CD4-positive, CD25-positive, alpha-beta regulatory T cell (primary cell): ENCODE results near the gene PLCG2. TPM values are rescaled to one million over a fixed set of nuclear protein-coding genes. Genes with fewer than 3 reads are reported as not detected.

Experiments
- ATAC-seq, 2 donors: fragments of 150-1000 bp; cut with Tn5 transposase; one replicate each; pipeline ENCODE4 v1.10.0; 2021; ENCODE audit warnings: low read depth in 2 of 2, moderate number of reproducible peaks in 2 of 2, moderate library complexity in 1 of 2
- DNase-seq, 3 donors: peaks; one replicate each; pipeline versions ENCODE4 v3.0.0 to v3.0.0-alpha.2; 2012 to 2022; ENCODE audit warnings: mixed read lengths in 1 of 3
- H3K27ac ChIP-seq: one replicate; pipeline ENCODE4 v1.7.0; 2013; ENCODE audit warnings: mild to moderate bottlenecking, low read length; ENCODE audit not compliant: insufficient read depth, poor library complexity, severe bottlenecking
- H3K27me3 ChIP-seq: one replicate; pipeline ENCODE4 v1.7.0; 2013; ENCODE audit warnings: low read length; ENCODE audit not compliant: control insufficient read depth, insufficient read depth
- H3K36me3 ChIP-seq: one replicate; pipeline ENCODE4 v1.7.0; 2013; ENCODE audit warnings: mild to moderate bottlenecking, low read length, moderate library complexity; ENCODE audit not compliant: control insufficient read depth, insufficient read depth
- H3K4me1 ChIP-seq: 2 replicates; pipeline ENCODE4 v1.7.0; 2013; ENCODE audit warnings: mild to moderate bottlenecking, low read length; ENCODE audit not compliant: insufficient read depth, control insufficient read depth, poor library complexity, severe bottlenecking
- H3K4me3 ChIP-seq: one replicate; pipeline ENCODE4 v1.7.0; 2013; ENCODE audit warnings: low read depth, mild to moderate bottlenecking, low read length, moderate library complexity
- H3K9me3 ChIP-seq, 2 experiments: 1 replicate in 1 of 2; 2 replicates in 1 of 2; pipeline ENCODE4 v1.7.0; 2013; ENCODE audit warnings: low read length in 2 of 2, mild to moderate bottlenecking in 1 of 2, moderate library complexity in 1 of 2; ENCODE audit not compliant: control insufficient read depth in 2 of 2
- H3K27ac Mint-ChIP-seq, 3 donors: one replicate each; pipeline ENCODE4 v1.8.0; 2020 to 2022; ENCODE audit warnings: mild to moderate bottlenecking in 3 of 3, mixed read lengths in 3 of 3, moderate library complexity in 2 of 3
- H3K27me3 Mint-ChIP-seq: one replicate; pipeline ENCODE4 v1.8.0; 2022; ENCODE audit warnings: mild to moderate bottlenecking, mixed read lengths
- H3K36me3 Mint-ChIP-seq: one replicate; pipeline ENCODE4 v1.8.0; 2020; ENCODE audit warnings: mixed read lengths
- H3K4me1 Mint-ChIP-seq, 4 donors: one replicate each; pipeline ENCODE4 v1.8.0; 2020 to 2022; ENCODE audit warnings: mixed read lengths in 4 of 4, mild to moderate bottlenecking in 1 of 4
- H3K4me3 Mint-ChIP-seq, 4 donors: one replicate each; pipeline ENCODE4 v1.8.0; 2020 to 2022; ENCODE audit warnings: mild to moderate bottlenecking in 4 of 4, mixed read lengths in 4 of 4, moderate library complexity in 3 of 4
- H3K9me3 Mint-ChIP-seq, 7 donors: one replicate each; pipeline ENCODE4 v1.8.0; 2020 to 2022; ENCODE audit warnings: mixed read lengths in 7 of 7, mild to moderate bottlenecking in 3 of 7, moderate library complexity in 2 of 7
- polyA plus RNA-seq, 4 donors: library from polyadenylated mRNA; unstranded; fragments of 300-500 nt; fragmentation: Illumina TruSeq; gene quantifications; one replicate each; pipeline ENCODE4 v1.2.3, GENCODE V29; 2021
- total RNA-seq: library from RNA; stranded (reverse); gene quantifications from one replicate; pipeline ENCODE4 v1.2.3, GENCODE V29; 2022

The PLCG2 gene
- total and polyA plus RNA-seq, 5 donors from 2014 or later: 0.59 to 3.8 (median 1.3) TPM; not detected in 1

GRCh38 chr16:81841722-81842121, 62.6 kb downstream of the PLCG2 start:
- Histone ChIP-seq H3K27ac (no peak overlapping the region), H3K4me1 (no peaks in the 10 kb centered on the region), H3K36me3 (no peaks in the 10 kb centered on the region), H3K27me3 (no peaks in the 10 kb centered on the region), H3K4me3 (no peak overlapping the region), H3K9me3 (no peaks in the 10 kb centered on the region)
- DNase-seq (no peak), ATAC-seq (peak in 1 of 2 donors; percentile 13)
- H3K9me3 Mint-ChIP-seq: peaks cover 0 to under 1% (median 0%) of the 10 kb centered on the region in 7 donors
- no peak overlapping the region for H3K27ac Mint-ChIP-seq
- H3K4me3 Mint-ChIP-seq: no peak overlapping the region
- peaks cover 0 to 3% (median 0%) of the 10 kb centered on the region in 4 donors for H3K4me1 Mint-ChIP-seq
- peaks cover 9% of the 10 kb centered on the region for H3K27me3 Mint-ChIP-seq
- no peaks in the 10 kb centered on the region for H3K36me3 Mint-ChIP-seq

DNA sequence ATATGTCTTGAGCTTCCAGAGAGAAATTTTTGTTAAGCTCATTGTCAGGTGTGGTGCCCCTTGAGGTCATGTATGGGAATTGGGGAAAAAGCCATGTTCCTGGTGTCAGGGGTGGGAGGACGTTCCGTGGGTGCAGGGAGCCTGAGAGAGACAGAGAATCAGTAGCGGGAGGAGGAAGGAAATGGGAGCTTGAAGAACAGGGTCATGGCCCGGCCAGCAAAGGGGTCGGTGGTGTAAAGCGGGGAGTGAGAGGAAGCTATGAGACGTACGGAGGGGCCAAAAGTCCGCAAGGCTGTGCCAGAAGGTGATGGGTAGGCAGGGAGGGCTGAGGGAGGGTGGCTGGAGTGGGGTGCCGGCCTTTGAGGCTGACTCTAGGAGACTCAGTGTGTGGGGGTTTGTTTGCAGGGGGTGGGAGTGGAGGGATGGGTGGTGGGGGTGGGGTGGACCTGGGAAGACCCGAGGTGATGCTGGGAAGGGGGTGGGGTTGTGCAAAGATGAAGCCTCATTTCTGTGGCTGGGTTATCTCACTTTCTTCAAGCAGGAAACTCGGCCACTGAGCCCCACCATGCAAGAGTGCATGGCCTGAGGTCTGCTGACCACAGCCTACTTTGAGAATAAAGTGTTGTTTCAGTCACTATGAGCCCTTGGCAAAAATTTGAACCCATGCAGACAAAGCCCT, 63.6 kb downstream of the PLCG2 start:
- Mint-ChIP-seq H3K4me3 (peak overlapping the region in 1 of 4 donors; percentile 47), H3K4me1 (peaks cover 0 to 3% (median 0%) of the 10 kb centered on the region in 4 donors), H3K27ac (peak overlapping the region in 1 of 3 donors; percentile 72), H3K9me3 (peaks cover 0 to 1% (median 0%) of the 10 kb centered on the region in 7 donors), H3K27me3 (peaks cover 4% of the 10 kb centered on the region), H3K36me3 (no peaks in the 10 kb centered on the region)
- no peak overlapping the region for H3K4me3 ChIP-seq
- no peak overlapping the region for H3K27ac ChIP-seq
- no peaks in the 10 kb centered on the region for H3K9me3 ChIP-seq
- H3K36me3 ChIP-seq: no peaks in the 10 kb centered on the region
- no peak for DNase-seq
- ATAC-seq: no peak
- no peaks in the 10 kb centered on the region for H3K27me3 ChIP-seq
- no peaks in the 10 kb centered on the region for H3K4me1 ChIP-seq

DNA sequence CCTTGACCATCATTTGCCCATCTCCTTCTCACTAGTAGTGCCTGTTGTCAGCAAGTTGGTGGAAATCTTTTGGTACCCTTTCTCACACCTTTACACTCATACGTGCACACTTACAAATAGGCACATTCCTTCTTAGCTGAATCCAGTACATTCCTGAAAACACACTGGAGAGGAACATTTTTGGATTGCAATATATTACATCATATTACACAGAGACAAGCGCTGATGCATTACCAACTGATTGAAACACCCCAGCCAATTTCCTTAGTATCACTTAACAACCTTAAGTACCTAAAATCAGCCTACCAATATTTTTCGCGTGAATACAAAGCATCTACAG, 64.1 kb downstream of the PLCG2 start:
- H3K27me3 Mint-ChIP-seq: peaks cover 4% of the 10 kb centered on the region
- ATAC-seq (no peak), DNase-seq (no peak)
- Histone ChIP-seq H3K4me3 (no peak overlapping the region), H3K9me3 (no peaks in the 10 kb centered on the region), H3K27ac (no peak overlapping the region), H3K27me3 (no peaks in the 10 kb centered on the region), H3K36me3 (no peaks in the 10 kb centered on the region), H3K4me1 (no peaks in the 10 kb centered on the region)
- no peak overlapping the region for H3K27ac Mint-ChIP-seq
- no peak overlapping the region for H3K4me3 Mint-ChIP-seq
- H3K4me1 Mint-ChIP-seq: peaks cover 0 to 3% (median 0%) of the 10 kb centered on the region in 4 donors
- no peaks in the 10 kb centered on the region for H3K36me3 Mint-ChIP-seq
- H3K9me3 Mint-ChIP-seq: peaks cover 0 to 1% (median 0%) of the 10 kb centered on the region in 7 donors

DNA sequence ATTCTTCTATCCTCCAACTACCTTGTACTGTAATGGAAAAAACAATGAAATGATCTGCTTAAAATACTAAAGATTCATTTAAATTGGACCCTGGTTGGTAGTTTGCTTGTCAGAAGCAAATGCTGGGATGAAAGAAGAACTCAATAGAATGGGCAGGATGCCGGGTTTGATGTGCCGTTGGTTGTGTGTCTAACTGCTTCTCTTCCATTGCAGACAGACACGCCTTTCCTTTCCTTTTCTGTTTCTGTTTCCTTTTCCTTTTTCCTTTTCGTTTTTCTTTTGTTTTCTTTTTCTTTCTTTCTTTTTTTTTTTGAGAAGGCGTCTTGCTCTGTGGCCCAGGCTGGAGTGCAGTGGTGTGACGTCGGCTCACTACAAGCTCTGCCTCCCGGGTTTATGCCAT, 64.6 kb downstream of the PLCG2 start:
- H3K27ac ChIP-seq: no peak overlapping the region

GRCh38 chr16:81846105-81846504, 67.0 kb downstream of the PLCG2 start:
- Histone ChIP-seq H3K4me3 (no peak overlapping the region), H3K4me1 (no peaks in the 10 kb centered on the region), H3K9me3 (no peaks in the 10 kb centered on the region), H3K27me3 (no peaks in the 10 kb centered on the region), H3K36me3 (no peaks in the 10 kb centered on the region), H3K27ac (no peak overlapping the region)
- ATAC-seq (no peak), DNase-seq (no peak)
- Mint-ChIP-seq H3K4me1 (peaks cover 0 to 3% (median 0%) of the 10 kb centered on the region in 4 donors), H3K4me3 (no peak overlapping the region), H3K27me3 (peaks cover 4% of the 10 kb centered on the region), H3K27ac (no peak overlapping the region), H3K36me3 (no peaks in the 10 kb centered on the region), H3K9me3 (peaks cover 0 to 1% (median 0%) of the 10 kb centered on the region in 7 donors)

More for the DNA sequence above, 64.6 kb downstream of the PLCG2 start:
- peaks cover 0 to 3% (median 0%) of the 10 kb centered on the region in 4 donors for H3K4me1 Mint-ChIP-seq
- no peaks in the 10 kb centered on the region for H3K27me3 ChIP-seq
- H3K36me3 ChIP-seq: no peaks in the 10 kb centered on the region
- H3K9me3 Mint-ChIP-seq: peaks cover 0 to 1% (median 0%) of the 10 kb centered on the region in 7 donors
- no peak overlapping the region for H3K27ac Mint-ChIP-seq
- DNase-seq (no peak), ATAC-seq (no peak)
- H3K4me3 Mint-ChIP-seq: no peak overlapping the region
- H3K9me3 ChIP-seq: no peaks in the 10 kb centered on the region
- peaks cover 4% of the 10 kb centered on the region for H3K27me3 Mint-ChIP-seq
- no peaks in the 10 kb centered on the region for H3K4me1 ChIP-seq
- H3K4me3 ChIP-seq: no peak overlapping the region
- no peaks in the 10 kb centered on the region for H3K36me3 Mint-ChIP-seq

DNA sequence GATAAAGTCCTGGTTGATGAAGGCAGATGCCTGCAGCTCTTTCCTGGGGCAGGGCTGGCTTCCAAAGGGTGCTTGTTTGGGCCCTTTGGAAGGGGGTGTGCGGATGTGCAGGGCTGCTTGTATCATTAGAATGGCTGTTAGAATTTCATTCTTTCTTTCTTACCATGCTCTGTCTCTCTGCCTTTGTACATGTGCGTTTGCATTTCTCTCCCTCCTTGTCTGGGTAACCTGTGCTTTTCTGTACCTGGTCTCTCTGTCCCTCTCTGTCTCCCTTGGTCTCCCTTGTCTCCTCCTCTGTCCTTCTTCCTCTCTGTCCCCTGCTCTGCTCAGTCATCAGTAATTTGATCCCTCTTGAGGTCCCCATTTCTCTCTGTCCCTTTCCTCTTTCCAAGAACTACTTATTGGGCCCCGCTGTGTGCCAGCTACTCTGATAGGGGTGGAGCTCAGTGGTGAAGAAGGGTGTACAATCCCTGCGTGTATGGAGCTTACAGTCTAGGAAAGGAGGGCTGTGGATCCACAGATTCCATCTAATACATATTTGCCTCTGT, 69.3 kb downstream of the PLCG2 start:
- Mint-ChIP-seq H3K27ac (no peak overlapping the region), H3K4me3 (no peak overlapping the region), H3K36me3 (no peaks in the 10 kb centered on the region), H3K9me3 (peaks cover 0 to 2% (median 0%) of the 10 kb centered on the region in 7 donors), H3K27me3 (peaks cover 4% of the 10 kb centered on the region), H3K4me1 (no peaks in the 10 kb centered on the region)
- H3K9me3 ChIP-seq: no peaks in the 10 kb centered on the region
- DNase-seq (no peak), ATAC-seq (no peak)
- H3K4me3 ChIP-seq: no peak overlapping the region
- no peaks in the 10 kb centered on the region for H3K27me3 ChIP-seq
- no peaks in the 10 kb centered on the region for H3K36me3 ChIP-seq
- H3K4me1 ChIP-seq: no peaks in the 10 kb centered on the region
- H3K27ac ChIP-seq: no peak overlapping the region

- ATAC-seq: no peak
- Histone ChIP-seq H3K4me3 (no peak overlapping the region), H3K27me3 (no peaks in the 10 kb centered on the region), H3K27ac (no peak overlapping the region), H3K9me3 (no peaks in the 10 kb centered on the region), H3K36me3 (no peaks in the 10 kb centered on the region), H3K4me1 (no peaks in the 10 kb centered on the region)
- Mint-ChIP-seq H3K9me3 (peaks cover 0 to 2% (median 0%) of the 10 kb centered on the region in 7 donors), H3K4me1 (no peaks in the 10 kb centered on the region), H3K27me3 (peaks cover 4% of the 10 kb centered on the region), H3K27ac (no peak overlapping the region), H3K36me3 (no peaks in the 10 kb centered on the region), H3K4me3 (no peak overlapping the region)
- DNase-seq: no peak
These were observed 71.3 kb downstream of the PLCG2 start for GRCh38 chr16:81850197-81850944.
